Ishikawa (cell line): ENCODE results near the gene RPTOR.

Source experiments
- CEBPB ChIP-seq: IDR thresholded peaks from 2 replicates; pipeline ENCODE4 v1.6.1; 2012
- CREB1 ChIP-seq: IDR thresholded peaks from 2 replicates; pipeline ENCODE4 v1.6.1; 2012; ENCODE audit warnings: low read depth
- EGR1 ChIP-seq: IDR thresholded peaks from 2 replicates; pipeline ENCODE4 v1.6.1; 2012
- EP300 ChIP-seq: IDR thresholded peaks from 2 replicates; pipeline ENCODE4 v1.6.1; 2012; ENCODE audit warnings: borderline replicate concordance
- FOXM1 ChIP-seq: IDR thresholded peaks from 2 replicates; pipeline ENCODE4 v1.6.1; 2012; ENCODE audit warnings: low read depth, borderline replicate concordance
- NFIC ChIP-seq: IDR thresholded peaks from 2 replicates; pipeline ENCODE4 v1.6.1; 2012
- RAD21 ChIP-seq: IDR thresholded peaks from 2 replicates; pipeline ENCODE4 v1.6.1; 2012; ENCODE audit warnings: low read depth
- TAF1 ChIP-seq: IDR thresholded peaks from 2 replicates; pipeline ENCODE4 v1.6.1; 2012; ENCODE audit warnings: low read depth, mild to moderate bottlenecking
- TCF12 ChIP-seq: IDR thresholded peaks from 2 replicates; pipeline ENCODE4 v1.6.1; 2012; ENCODE audit warnings: low read depth
- TEAD4 ChIP-seq: IDR thresholded peaks from 2 replicates; pipeline ENCODE4 v1.6.1; 2012
- YY1 ChIP-seq: IDR thresholded peaks from 2 replicates; pipeline ENCODE4 v1.6.1; 2012; ENCODE audit warnings: low read depth
- ZBTB7A ChIP-seq: IDR thresholded peaks from 2 replicates; pipeline ENCODE4 v1.6.1; 2012; ENCODE audit warnings: low read depth
- TF ChIP-seq, protein P1 (sequence below): IDR thresholded peaks from 2 replicates; pipeline ENCODE4 v1.6.1; 2012
- TF ChIP-seq, protein P2 (sequence below): IDR thresholded peaks from 2 replicates; pipeline ENCODE4 v1.6.1; 2012
- TF ChIP-seq, protein P3 (sequence below): IDR thresholded peaks from 2 replicates; pipeline ENCODE4 v1.6.1; 2012; ENCODE audit warnings: low read depth, mild to moderate bottlenecking

Gene RPTOR

DNA sequence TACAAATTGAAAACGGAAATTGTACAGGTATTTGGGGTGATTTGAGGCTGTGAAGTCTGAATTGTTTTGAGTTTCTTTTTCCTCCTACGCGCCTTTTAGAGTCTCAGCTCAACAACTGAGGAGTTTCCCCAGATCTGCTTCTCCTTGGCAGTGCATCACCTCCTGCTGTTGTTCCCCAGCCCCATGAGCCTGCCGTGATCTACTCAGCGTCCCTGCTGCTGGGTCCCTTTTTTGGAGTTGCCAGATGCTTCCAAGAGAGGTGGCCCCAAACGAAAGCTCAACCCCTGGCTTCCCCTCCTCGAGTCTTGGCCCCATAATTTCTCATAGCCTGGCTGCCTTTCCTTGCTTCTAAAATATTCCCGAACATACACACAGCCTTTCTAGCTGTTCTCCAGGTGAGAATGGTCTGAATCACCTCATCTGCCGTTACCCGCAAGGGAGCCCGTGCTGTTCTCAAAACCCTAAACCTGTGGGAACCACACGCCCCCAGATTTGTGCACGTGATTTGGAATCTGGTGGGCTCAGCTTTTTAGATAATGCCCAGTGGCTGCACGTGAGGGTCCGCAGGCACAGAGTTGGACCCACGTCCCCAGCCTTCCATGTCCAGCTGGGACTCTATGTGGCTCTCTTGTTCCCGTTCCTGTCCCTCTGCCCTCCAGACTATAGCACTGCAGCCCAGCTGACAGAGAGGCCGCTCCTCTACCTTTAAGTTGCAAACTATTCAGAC lies 267.9 kb downstream of the RPTOR start:
- TF ChIP-seq ZBTB7A = no peak
- TF ChIP-seq, protein P1, sequence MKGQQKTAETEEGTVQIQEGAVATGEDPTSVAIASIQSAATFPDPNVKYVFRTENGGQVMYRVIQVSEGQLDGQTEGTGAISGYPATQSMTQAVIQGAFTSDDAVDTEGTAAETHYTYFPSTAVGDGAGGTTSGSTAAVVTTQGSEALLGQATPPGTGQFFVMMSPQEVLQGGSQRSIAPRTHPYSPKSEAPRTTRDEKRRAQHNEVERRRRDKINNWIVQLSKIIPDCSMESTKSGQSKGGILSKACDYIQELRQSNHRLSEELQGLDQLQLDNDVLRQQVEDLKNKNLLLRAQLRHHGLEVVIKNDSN = no peak
- TF ChIP-seq CEBPB = no peak
- TF ChIP-seq, protein P2, sequence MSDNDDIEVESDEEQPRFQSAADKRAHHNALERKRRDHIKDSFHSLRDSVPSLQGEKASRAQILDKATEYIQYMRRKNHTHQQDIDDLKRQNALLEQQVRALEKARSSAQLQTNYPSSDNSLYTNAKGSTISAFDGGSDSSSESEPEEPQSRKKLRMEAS = no peak
- TF ChIP-seq TEAD4 = no peak
- TF ChIP-seq RAD21 = no peak
- TF ChIP-seq EP300 = no peak
- no peak for TF ChIP-seq CREB1
- no peak for TF ChIP-seq FOXM1
- TF ChIP-seq EGR1 = no peak
- no peak for TF ChIP-seq NFIC
- TF ChIP-seq TCF12 = no peak
- TF ChIP-seq, protein P3, sequence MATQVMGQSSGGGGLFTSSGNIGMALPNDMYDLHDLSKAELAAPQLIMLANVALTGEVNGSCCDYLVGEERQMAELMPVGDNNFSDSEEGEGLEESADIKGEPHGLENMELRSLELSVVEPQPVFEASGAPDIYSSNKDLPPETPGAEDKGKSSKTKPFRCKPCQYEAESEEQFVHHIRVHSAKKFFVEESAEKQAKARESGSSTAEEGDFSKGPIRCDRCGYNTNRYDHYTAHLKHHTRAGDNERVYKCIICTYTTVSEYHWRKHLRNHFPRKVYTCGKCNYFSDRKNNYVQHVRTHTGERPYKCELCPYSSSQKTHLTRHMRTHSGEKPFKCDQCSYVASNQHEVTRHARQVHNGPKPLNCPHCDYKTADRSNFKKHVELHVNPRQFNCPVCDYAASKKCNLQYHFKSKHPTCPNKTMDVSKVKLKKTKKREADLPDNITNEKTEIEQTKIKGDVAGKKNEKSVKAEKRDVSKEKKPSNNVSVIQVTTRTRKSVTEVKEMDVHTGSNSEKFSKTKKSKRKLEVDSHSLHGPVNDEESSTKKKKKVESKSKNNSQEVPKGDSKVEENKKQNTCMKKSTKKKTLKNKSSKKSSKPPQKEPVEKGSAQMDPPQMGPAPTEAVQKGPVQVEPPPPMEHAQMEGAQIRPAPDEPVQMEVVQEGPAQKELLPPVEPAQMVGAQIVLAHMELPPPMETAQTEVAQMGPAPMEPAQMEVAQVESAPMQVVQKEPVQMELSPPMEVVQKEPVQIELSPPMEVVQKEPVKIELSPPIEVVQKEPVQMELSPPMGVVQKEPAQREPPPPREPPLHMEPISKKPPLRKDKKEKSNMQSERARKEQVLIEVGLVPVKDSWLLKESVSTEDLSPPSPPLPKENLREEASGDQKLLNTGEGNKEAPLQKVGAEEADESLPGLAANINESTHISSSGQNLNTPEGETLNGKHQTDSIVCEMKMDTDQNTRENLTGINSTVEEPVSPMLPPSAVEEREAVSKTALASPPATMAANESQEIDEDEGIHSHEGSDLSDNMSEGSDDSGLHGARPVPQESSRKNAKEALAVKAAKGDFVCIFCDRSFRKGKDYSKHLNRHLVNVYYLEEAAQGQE = no peak
- no peak for TF ChIP-seq YY1
- no peak for TF ChIP-seq TAF1

DNA sequence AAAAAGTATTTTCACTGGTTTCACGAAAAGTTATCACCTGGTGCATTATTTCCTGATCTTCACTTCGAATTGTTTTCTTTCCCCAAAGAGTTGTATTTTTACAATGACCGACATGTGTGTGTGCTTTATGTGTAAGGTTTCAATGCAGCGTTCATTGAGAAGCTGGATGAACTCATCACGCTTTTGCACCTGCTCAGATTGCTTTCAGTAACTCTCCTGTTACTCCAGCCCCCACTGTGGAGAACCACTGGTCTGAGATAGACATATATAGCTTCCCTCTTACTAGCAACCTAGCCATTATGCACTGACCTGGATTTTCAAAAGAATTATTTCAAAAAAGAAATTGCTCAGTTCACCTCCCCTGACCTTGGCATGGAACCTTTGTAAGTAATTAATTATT lies 268.7 kb downstream of the RPTOR start:
- TF ChIP-seq, protein P1 = no peak
- no peak for TF ChIP-seq TEAD4

DNA sequence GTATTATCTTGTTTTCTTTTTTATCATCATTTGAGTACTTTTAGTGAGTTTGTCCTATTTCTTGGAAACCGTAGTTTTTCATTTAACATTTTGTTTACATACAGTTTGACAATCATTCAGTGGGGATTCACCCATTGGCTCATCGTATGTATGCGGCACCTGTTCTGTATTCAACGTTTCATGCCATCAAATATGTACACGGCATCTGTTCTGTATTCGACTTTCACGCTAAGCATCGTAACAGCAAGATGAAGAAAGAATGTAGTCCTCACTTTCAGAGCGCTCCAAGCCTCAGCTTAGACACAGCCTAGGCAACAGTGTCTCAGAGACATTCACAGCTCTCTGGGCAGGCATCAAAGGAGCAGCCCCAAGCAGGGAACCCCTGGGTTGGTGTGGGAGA lies 269.9 kb downstream of the RPTOR start:
- no peak for TF ChIP-seq FOXM1
- TF ChIP-seq, protein P2 = no peak
- TF ChIP-seq CEBPB = no peak
- no peak for TF ChIP-seq TEAD4
- no peak for TF ChIP-seq TAF1
- TF ChIP-seq, protein P3 = no peak
- TF ChIP-seq, protein P1 = no peak

DNA sequence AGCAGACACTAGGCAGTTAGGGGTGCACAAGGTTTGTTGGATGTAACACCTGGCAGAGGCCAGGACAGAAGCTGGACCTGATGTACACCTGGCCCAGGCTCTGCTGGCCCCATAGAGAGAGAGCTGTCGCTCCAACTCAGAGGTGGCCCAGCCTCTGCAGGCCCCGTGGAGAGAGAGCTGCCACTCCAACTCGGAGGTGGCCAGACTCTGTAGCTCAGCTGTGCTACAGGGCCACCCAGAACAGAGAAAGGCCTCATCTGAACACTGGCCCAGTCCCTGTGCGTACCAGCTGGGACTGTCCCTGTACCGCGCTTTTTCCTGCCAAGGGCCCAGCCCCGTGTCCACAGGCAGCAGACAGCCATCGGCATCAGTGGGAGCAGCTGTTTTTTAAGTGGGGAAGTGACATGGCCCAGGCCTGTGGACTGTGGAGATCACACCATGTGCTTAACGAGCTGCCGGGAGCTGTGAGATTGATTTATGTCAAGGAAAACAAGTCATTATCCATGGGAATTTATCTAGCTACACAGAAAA lies 270.6 kb downstream of the RPTOR start:
- TF ChIP-seq, protein P1 = no peak
- TF ChIP-seq ZBTB7A (no peak), TCF12 (no peak), RAD21 (no peak), TAF1 (no peak), CEBPB (no peak)
- TF ChIP-seq, protein P3 = no peak
